ENCODE results near the gene THRB.

THRB gene

DNA sequence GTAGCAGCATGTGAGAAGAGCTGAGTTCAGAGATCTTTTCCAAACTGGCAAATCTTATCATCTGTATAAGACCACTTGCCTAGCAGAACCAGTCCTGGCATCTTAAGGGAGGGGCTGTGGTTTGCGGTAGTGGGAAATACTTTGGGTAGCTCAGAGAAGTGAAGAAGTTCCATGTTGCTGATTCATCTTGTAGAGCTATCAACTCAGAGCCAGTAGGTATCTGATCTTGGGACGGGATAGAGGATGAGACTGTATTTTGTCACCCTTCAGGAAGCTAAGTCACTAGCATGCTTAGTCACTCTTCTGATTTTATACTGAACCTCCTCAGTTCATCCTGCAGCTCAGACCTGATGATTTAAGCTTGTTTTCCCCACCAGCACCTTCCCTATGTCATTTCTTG, 338.2 kb downstream of the THRB start:
- TF ChIP-seq, protein P1, sequence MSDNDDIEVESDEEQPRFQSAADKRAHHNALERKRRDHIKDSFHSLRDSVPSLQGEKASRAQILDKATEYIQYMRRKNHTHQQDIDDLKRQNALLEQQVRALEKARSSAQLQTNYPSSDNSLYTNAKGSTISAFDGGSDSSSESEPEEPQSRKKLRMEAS (IDR thresholded peaks at IDR 0.05; ENCODE audit: low read depth, low read length): no peak
- TF ChIP-seq POLR2A (IDR thresholded peaks at IDR 0.05; ENCODE audit: extremely low read depth, insufficient read length): no peak
- TF ChIP-seq, protein P2, sequence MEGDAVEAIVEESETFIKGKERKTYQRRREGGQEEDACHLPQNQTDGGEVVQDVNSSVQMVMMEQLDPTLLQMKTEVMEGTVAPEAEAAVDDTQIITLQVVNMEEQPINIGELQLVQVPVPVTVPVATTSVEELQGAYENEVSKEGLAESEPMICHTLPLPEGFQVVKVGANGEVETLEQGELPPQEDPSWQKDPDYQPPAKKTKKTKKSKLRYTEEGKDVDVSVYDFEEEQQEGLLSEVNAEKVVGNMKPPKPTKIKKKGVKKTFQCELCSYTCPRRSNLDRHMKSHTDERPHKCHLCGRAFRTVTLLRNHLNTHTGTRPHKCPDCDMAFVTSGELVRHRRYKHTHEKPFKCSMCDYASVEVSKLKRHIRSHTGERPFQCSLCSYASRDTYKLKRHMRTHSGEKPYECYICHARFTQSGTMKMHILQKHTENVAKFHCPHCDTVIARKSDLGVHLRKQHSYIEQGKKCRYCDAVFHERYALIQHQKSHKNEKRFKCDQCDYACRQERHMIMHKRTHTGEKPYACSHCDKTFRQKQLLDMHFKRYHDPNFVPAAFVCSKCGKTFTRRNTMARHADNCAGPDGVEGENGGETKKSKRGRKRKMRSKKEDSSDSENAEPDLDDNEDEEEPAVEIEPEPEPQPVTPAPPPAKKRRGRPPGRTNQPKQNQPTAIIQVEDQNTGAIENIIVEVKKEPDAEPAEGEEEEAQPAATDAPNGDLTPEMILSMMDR (IDR thresholded peaks at IDR 0.05; ENCODE audit: low read depth, low read length): no peak
- TF ChIP-seq MYC (IDR thresholded peaks at IDR 0.05; ENCODE audit: low read depth, low read length): no peak
- DNase-seq (ENCODE audit: low read depth): peak; percentile 50

DNA sequence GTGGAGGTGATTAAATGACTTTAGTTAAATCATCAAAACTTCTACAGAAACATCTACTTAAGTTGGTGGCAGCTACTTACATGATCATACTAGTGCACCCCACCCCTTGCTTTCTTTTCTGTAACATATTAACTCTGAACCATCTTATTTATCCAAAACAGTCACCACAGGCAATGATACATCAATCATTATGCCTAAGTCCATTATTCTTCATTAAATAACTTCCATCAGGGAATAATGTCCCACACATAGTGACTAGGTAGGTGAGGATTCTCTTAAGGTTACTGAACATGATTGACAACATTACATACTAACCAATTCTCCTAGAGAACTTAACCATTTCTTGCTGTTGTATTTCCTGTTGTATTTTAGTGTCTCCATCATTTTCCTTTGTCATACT, 339.4 kb downstream of the THRB start:
- no peak for DNase-seq (ENCODE audit: low read depth)
- TF ChIP-seq, protein P1 (IDR thresholded peaks at IDR 0.05; ENCODE audit: low read depth, low read length): no peak
- no peak for TF ChIP-seq MYC (IDR thresholded peaks at IDR 0.05; ENCODE audit: low read depth, low read length)
- H3K4me3 ChIP-seq (ENCODE audit: low read depth, low read length): no peak overlapping the region

More for the DNA sequence above, 338.2 kb downstream of the THRB start:
- no peak overlapping the region for H3K4me3 ChIP-seq (ENCODE audit: low read depth, low read length)

DNA sequence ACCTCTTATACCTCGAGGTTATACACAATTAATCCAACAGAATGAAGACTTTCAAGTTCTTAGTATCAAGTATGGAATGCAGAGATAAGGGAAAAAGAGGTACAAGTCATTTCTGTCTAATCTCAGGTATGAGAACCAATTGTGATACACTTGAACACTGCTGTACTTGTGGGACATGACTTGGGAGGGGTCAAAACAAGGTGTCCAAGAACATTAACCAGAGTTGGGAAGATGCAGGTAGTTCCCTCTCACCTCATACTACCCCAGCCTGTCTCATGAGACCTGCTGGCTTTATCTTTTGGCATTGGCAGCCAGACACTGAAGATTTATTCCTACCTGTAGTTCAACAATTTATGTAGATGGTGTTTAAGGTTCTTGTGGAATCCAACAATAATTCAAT, 339.9 kb downstream of the THRB start:
- H3K4me3 ChIP-seq (ENCODE audit: low read depth, low read length): no peak overlapping the region
- no peak for DNase-seq (ENCODE audit: low read depth)
- TF ChIP-seq POLR2A (IDR thresholded peaks at IDR 0.05; ENCODE audit: extremely low read depth, insufficient read length) (no peak), MYC (IDR thresholded peaks at IDR 0.05; ENCODE audit: low read depth, low read length) (no peak)
- TF ChIP-seq, protein P1 (IDR thresholded peaks at IDR 0.05; ENCODE audit: low read depth, low read length): no peak
- TF ChIP-seq, protein P2 (IDR thresholded peaks at IDR 0.05; ENCODE audit: low read depth, low read length): no peak

DNA sequence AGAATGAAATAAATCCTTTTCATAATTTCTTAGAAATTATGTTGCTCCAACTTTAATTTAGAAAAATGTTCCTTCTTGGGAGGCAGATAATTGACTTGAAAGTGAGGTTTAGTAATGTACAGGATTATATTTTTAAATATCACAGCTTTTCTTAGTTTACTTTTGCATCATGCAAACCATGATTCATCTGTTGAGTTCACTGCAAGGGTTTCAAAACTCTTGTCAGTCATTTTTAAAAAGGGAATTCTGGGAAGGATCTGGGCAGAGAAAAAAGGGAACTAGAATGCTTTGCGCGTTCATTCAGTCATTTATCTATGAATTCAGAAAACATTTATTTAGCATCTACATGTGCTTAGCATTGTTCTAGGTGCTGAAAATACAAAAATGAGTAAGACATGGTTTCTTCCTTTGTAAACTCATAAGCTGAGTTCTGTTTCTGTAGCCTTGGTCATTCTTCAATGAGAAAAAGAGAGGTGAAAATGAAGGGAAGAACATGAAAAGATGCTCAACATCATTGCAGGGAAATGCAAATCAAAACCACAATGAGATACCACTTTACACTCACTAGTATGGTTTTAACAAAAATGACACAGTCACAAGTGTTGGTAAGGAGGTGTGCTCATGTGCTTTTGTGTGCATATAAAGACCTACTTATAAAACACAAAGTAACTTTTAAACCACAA, 340.5 kb downstream of the THRB start:
- TF ChIP-seq POLR2A (IDR thresholded peaks at IDR 0.05; ENCODE audit: extremely low read depth, insufficient read length) (no peak), MYC (IDR thresholded peaks at IDR 0.05; ENCODE audit: low read depth, low read length) (no peak)
- TF ChIP-seq, protein P1 (IDR thresholded peaks at IDR 0.05; ENCODE audit: low read depth, low read length): no peak
- TF ChIP-seq, protein P2 (IDR thresholded peaks at IDR 0.05; ENCODE audit: low read depth, low read length): no peak
- no peak overlapping the region for H3K4me3 ChIP-seq (ENCODE audit: low read depth, low read length)
- DNase-seq (ENCODE audit: low read depth): no peak

DNA sequence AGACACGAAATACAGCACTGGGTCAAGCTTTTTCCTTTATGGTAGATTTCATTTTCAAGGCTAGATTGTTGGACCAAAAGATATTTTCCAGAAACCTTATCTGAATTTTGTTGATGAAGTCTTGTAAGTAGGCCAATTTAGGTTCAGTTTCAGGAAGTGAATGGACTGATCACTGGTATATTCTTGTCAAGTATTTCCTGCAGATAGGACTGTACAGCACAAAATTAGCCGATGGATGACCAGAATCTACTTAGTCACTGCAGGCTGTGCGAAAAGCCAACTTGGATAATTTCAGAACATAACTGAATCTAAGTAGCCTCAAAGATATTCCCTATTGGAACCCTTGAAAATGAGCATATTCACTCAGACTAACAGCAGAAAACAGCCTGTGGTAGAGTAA, 343.1 kb downstream of the THRB start:
- TF ChIP-seq, protein P1 (IDR thresholded peaks at IDR 0.05; ENCODE audit: low read depth, low read length): no peak
- no peak for TF ChIP-seq MYC (IDR thresholded peaks at IDR 0.05; ENCODE audit: low read depth, low read length)
- no peak for TF ChIP-seq POLR2A (IDR thresholded peaks at IDR 0.05; ENCODE audit: extremely low read depth, insufficient read length)
- TF ChIP-seq, protein P2 (IDR thresholded peaks at IDR 0.05; ENCODE audit: low read depth, low read length): no peak
- H3K4me3 ChIP-seq (ENCODE audit: low read depth, low read length): no peak overlapping the region
- no peak for DNase-seq (ENCODE audit: low read depth)

DNA sequence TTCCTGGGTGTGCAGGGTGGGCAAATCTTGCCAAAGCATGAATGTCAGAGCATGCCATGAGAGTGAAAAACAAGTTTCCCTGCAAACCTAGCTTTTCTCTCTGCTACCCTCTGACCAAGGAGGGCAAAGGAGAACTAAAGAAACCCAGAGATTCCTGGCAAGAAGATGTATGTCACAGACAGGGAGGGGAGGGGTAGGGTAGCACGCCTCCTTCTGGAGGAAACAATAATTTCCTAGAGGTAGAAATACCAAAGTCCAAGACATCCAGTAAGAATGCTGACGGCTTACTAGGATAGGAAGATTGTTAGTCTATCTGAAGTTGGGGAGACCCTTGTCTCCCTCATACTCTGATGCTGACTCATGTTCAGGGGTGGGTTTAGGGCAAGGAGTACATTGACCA, 345.6 kb downstream of the THRB start:
- TF ChIP-seq POLR2A (IDR thresholded peaks at IDR 0.05; ENCODE audit: extremely low read depth, insufficient read length) (no peak), MYC (IDR thresholded peaks at IDR 0.05; ENCODE audit: low read depth, low read length) (no peak)
- TF ChIP-seq, protein P2 (IDR thresholded peaks at IDR 0.05; ENCODE audit: low read depth, low read length): no peak
- TF ChIP-seq, protein P1 (IDR thresholded peaks at IDR 0.05; ENCODE audit: low read depth, low read length): no peak
- DNase-seq (ENCODE audit: low read depth): no peak
- H3K4me3 ChIP-seq (ENCODE audit: low read depth, low read length): no peak overlapping the region
